Midbrain (tissue), 1 donor: ENCODE measurements around the gene SUGCT.
A peak's percentile ranks its signal among the peaks of the same experiment; 100 is the strongest.
"Not testable (repeated sequence)": the region's sequence is repeated elsewhere in the genome, so short reads cannot be mapped to it uniquely, and the experiment has no call there.

Experiments
- DNase-seq: peaks from one replicate; lab custom pipeline; 2025; lab: John Stamatoyannopoulos, UW

Gene SUGCT

GRCh38 chr7:40572810-40573465, 438.1 kb downstream of the SUGCT start:
- DNase-seq, result no peak

- DNase-seq, result no peak
Observed at GRCh38 chr7:40579401-40579800, 444.6 kb downstream of the SUGCT start.

GRCh38 chr7:40580776-40581175, 446.0 kb downstream of the SUGCT start:
- DNase-seq, result no peak

- DNase-seq, result no peak
Observed at GRCh38 chr7:40582539-40582938, 447.7 kb downstream of the SUGCT start.

- DNase-seq, result no peak
Observed at GRCh38 chr7:40583667-40584444, 449.1 kb downstream of the SUGCT start.

- DNase-seq, result no peak
Observed at GRCh38 chr7:40584667-40585433, 450.0 kb downstream of the SUGCT start.

- DNase-seq, result no peak
Observed at GRCh38 chr7:40586197-40586596, 451.4 kb downstream of the SUGCT start.

GRCh38 chr7:40587419-40587818, 452.6 kb downstream of the SUGCT start:
- no peak for DNase-seq

- no peak for DNase-seq
Observed at GRCh38 chr7:40595129-40595528, 460.3 kb downstream of the SUGCT start.

- no peak for DNase-seq
Observed at GRCh38 chr7:40595832-40596231, 461.0 kb downstream of the SUGCT start.

- no peak for DNase-seq
Observed at GRCh38 chr7:40597517-40597916, 462.7 kb downstream of the SUGCT start.

GRCh38 chr7:40598915-40599314, 464.1 kb downstream of the SUGCT start:
- no peak for DNase-seq

GRCh38 chr7:40599836-40600235, 465.0 kb downstream of the SUGCT start:
- no peak for DNase-seq

- not testable (repeated sequence) for DNase-seq
Observed at GRCh38 chr7:40602351-40602750, 467.5 kb downstream of the SUGCT start.

GRCh38 chr7:40604601-40605438, 470.0 kb downstream of the SUGCT start:
- peak; percentile 70 for DNase-seq

GRCh38 chr7:40608321-40609075, 473.7 kb downstream of the SUGCT start:
- DNase-seq, result no peak

- DNase-seq, result no peak
Observed at GRCh38 chr7:40610461-40610860, 475.7 kb downstream of the SUGCT start.

GRCh38 chr7:40611095-40611871, 476.5 kb downstream of the SUGCT start:
- no peak for DNase-seq

- DNase-seq, result no peak
Observed at GRCh38 chr7:40612298-40612697, 477.5 kb downstream of the SUGCT start.

GRCh38 chr7:40619647-40620046, 484.8 kb downstream of the SUGCT start:
- no peak for DNase-seq
